Endothelial cell of umbilical vein (primary cell): ENCODE data around the gene NUP62. TPM values are rescaled to one million over a fixed set of nuclear protein-coding genes. Genes with fewer than 3 reads are reported as not detected.

Experiments
- BruUV-seq: library from RNA; stranded (reverse); fragments of 400-500 nt; replicated peaks from 2 replicates; lab custom pipeline; 2021; lab: Mats Ljungman, UMichigan
- CTCF ChIA-PET: fragments of 300-600, 350-600 bp; sonication (Branson Sonifier 250); formaldehyde crosslinking; loops from one replicate; lab custom pipeline; 2021; ENCODE audit warnings: antibody characterized with exemption, inconsistent platforms; lab: Charles Lee
- POLR2A ChIA-PET: fragments of 300-600, 350-600 bp; sonication (Branson Sonifier 250); formaldehyde crosslinking; loops from one replicate; lab custom pipeline; 2021; ENCODE audit warnings: antibody characterized with exemption, inconsistent platforms; lab: Charles Lee
- DNase-seq: peaks from one replicate; pipeline ENCODE4 v3.0.0-alpha.2; 2011; ENCODE audit warnings: low read depth, low spot score
- FAIRE-seq: peaks from 2 replicates; lab custom pipeline; 2011; peaks lifted over from hg19 to GRCh38; lab: Jason Lieb, UNC
- H2AFZ ChIP-seq: 2 replicates; pipeline ENCODE4 v1.6.0; 2012; ENCODE audit warnings: low read depth, low read length, control low read depth, inconsistent platforms
- H3K27ac ChIP-seq: 2 replicates; pipeline ENCODE4 v1.5.1; 2011; ENCODE audit warnings: low read depth, mild to moderate bottlenecking, control low read depth, low read length, moderate library complexity; ENCODE audit not compliant: insufficient read depth
- H3K27me3 ChIP-seq, 2 experiments: 2 replicates each; pipeline versions ENCODE4 v1.6.0 to v1.6.1; 2011; ENCODE audit warnings: low read length in 2 of 2, mixed read lengths in 1 of 2; ENCODE audit not compliant: control insufficient read depth in 2 of 2, insufficient read depth in 2 of 2
- H3K36me3 ChIP-seq, 2 experiments: 2 replicates in 1 of 2; 3 replicates in 1 of 2; pipeline ENCODE4 v1.5.1; 2011; ENCODE audit warnings: low read length in 2 of 2, mild to moderate bottlenecking in 1 of 2, moderate library complexity in 1 of 2; ENCODE audit not compliant: control insufficient read depth in 2 of 2, insufficient read depth in 2 of 2; ENCODE audit errors: extremely low read depth in 1 of 2
- H3K4me1 ChIP-seq: 3 replicates; pipeline ENCODE4 v1.5.1; 2011; ENCODE audit warnings: mild to moderate bottlenecking, low read length; ENCODE audit not compliant: control insufficient read depth, insufficient read depth; ENCODE audit errors: extremely low read depth
- H3K4me2 ChIP-seq: 2 replicates; pipeline ENCODE4 v1.6.1; 2011; ENCODE audit warnings: low read length, control low read depth, mixed read lengths; ENCODE audit not compliant: insufficient read depth
- H3K4me3 ChIP-seq, 3 experiments: fragments of 200-600 bp in 1 of 3; sonication (generic), shearing (Covaris generic) in 1 of 3; replicated peaks in 1 of 3; 2 replicates each; pipeline ENCODE4 v1.5.1; 2011 to 2016; ENCODE audit warnings: control low read depth in 3 of 3, low read length in 3 of 3, mild to moderate bottlenecking in 2 of 3, inconsistent platforms in 1 of 3, low read depth in 1 of 3, moderate library complexity in 1 of 3; ENCODE audit not compliant: insufficient read depth in 1 of 3
- H3K79me2 ChIP-seq: 2 replicates; pipeline ENCODE4 v1.6.0; 2012; ENCODE audit warnings: low read length, inconsistent platforms; ENCODE audit not compliant: control insufficient read depth, insufficient read depth
- H3K9ac ChIP-seq: replicated peaks from 2 replicates; pipeline ENCODE3; 2011; ENCODE audit warnings: low read length, control low read depth; ENCODE audit not compliant: insufficient read depth; ENCODE audit errors: extremely low read depth
- H3K9me1 ChIP-seq: replicated peaks from 3 replicates; pipeline ENCODE4 v1.6.0; 2011; ENCODE audit warnings: mild to moderate bottlenecking, low read length; ENCODE audit not compliant: control insufficient read depth, insufficient read depth; ENCODE audit errors: extremely low read depth
- H3K9me3 ChIP-seq: replicated peaks from 2 replicates; pipeline ENCODE4 v1.5.1; 2012; ENCODE audit warnings: low read length, inconsistent platforms; ENCODE audit not compliant: control insufficient read depth, insufficient read depth
- H4K20me1 ChIP-seq: replicated peaks from 2 replicates; pipeline ENCODE3; 2011; ENCODE audit warnings: mild to moderate bottlenecking, low read length; ENCODE audit not compliant: control insufficient read depth, insufficient read depth; ENCODE audit errors: extremely low read depth
- EZH2 ChIP-seq: IDR thresholded peaks from 2 replicates; pipeline ENCODE4 v1.6.1; 2012; ENCODE audit warnings: borderline replicate concordance, low read depth, mild to moderate bottlenecking, moderate library complexity, low read length, inconsistent platforms; ENCODE audit not compliant: severe bottlenecking
- FOS ChIP-seq: IDR thresholded peaks from 2 replicates; pipeline ENCODE4 v1.6.1; 2011; ENCODE audit warnings: mild to moderate bottlenecking, low read length, moderate library complexity, borderline replicate concordance; ENCODE audit not compliant: insufficient read depth
- GATA2 ChIP-seq: IDR thresholded peaks from 2 replicates; pipeline ENCODE4 v1.7.0; 2011; ENCODE audit warnings: low read depth, mild to moderate bottlenecking, moderate library complexity, mixed read lengths, low read length; ENCODE audit not compliant: insufficient read length, insufficient read depth
- JUN ChIP-seq: IDR thresholded peaks from 2 replicates; pipeline ENCODE4 v1.6.1; 2011; ENCODE audit warnings: borderline replicate concordance, low read depth; ENCODE audit not compliant: insufficient read length, insufficient read depth
- MAX ChIP-seq: IDR thresholded peaks from 2 replicates; pipeline ENCODE4 v1.6.1; 2011; ENCODE audit not compliant: insufficient read depth, insufficient read length
- MYC ChIP-seq: IDR thresholded peaks from one replicate; pipeline ENCODE4 v1.6.1; 2011; ENCODE audit warnings: mild to moderate bottlenecking, low read depth, low read length
- POLR2A ChIP-seq: IDR thresholded peaks from 2 replicates; pipeline ENCODE4 v1.6.1; 2012; ENCODE audit warnings: low read depth, mild to moderate bottlenecking, control low read depth, low read length
- POLR2AphosphoS5 ChIP-seq: IDR thresholded peaks from 2 replicates; pipeline ENCODE4 v1.6.1; 2012; ENCODE audit warnings: low read depth, mild to moderate bottlenecking, control low read depth, low read length, moderate library complexity; ENCODE audit not compliant: insufficient read depth
- dilution Hi-C: fragments of 300-500 bp; cut with MboI; formaldehyde crosslinking; loops from one replicate; pipeline ENCODE4 v1.15.0; 2019; ENCODE audit warnings: low sequenced_read_pairs; ENCODE audit not compliant: extremely low pct_ligation_motif_present
- intact Hi-C: fragments of 100-400 bp; cut with micrococcal nuclease; formaldehyde crosslinking; loops from one replicate; pipeline ENCODE4 v1.10.0; 2022
- polyA plus RNA-seq, 4 experiments: library from polyadenylated mRNA; depleted of rRNA in 3 of 4; stranded (reverse) in 3 of 4; unstranded in 1 of 4; fragments of >200 nt; gene quantifications; 2 replicates each; pipeline versions ENCODE4 v1.2.1 to v1.2.3, GENCODE V29; 2011 to 2012; ENCODE audit warnings: missing spikeins in 1 of 4
- total RNA-seq: library from RNA; stranded (reverse); gene quantifications from 2 replicates; pipeline ENCODE4 v1.2.3, GENCODE V29; 2021
- TF ChIP-seq, protein P1 (sequence below), 2 donors: IDR thresholded peaks; 1 replicate in 1 of 2; 2 replicates in 1 of 2; pipeline ENCODE4 v1.5.1; 2011; ENCODE audit warnings: low read length in 2 of 2, mild to moderate bottlenecking in 2 of 2, moderate library complexity in 2 of 2, control low read depth in 1 of 2, inconsistent platforms in 1 of 2, low read depth in 1 of 2; ENCODE audit not compliant: insufficient read depth in 1 of 2; ENCODE audit errors: extremely low read depth in 1 of 2

The NUP62 gene
- total and polyA plus RNA-seq, 2 donors (not counting 3 experiments of a cell fraction or from before 2014, with no cell fraction given), result 32.0 to 93.7 TPM

DNA sequence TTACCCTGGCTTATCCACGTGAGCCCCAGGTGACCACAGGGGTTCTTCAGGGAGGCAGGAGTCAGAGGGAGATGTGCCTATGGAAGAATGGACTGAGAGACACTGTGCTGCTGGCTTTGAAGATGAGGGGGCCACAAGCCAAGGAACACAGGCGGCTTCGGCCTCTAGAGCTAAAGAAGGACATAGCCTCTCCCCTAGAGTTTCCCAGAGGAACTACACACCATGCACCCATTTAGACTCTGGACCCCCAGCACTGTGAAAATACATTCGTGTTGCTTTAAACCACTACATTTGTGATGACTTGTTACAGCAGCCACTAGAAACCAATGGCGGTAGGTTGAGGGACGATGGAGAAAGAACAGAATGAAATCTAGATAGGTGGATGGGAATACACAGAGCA lies 14.0 kb downstream of the NUP62 start:
- H3K9ac ChIP-seq, result no peak overlapping the region
- H3K9me1 ChIP-seq, result no peaks in the 10 kb centered on the region
- no peak overlapping the region for H3K4me3 ChIP-seq
- no peak overlapping the region for H3K4me2 ChIP-seq
- ChIA-PET POLR2A (no interaction called here), CTCF (no interaction called here)
- intact Hi-C loops (no loop called here), dilution Hi-C loops (no loop called here)
- peaks cover 6 to 14% of the 10 kb centered on the region in 2 experiments for H3K36me3 ChIP-seq
- BruUV-seq, result no TSS peak
- DNase-seq (no peak), FAIRE-seq (no peak)
- no peaks in the 10 kb centered on the region for H3K27me3 ChIP-seq
- H3K27ac ChIP-seq, result no peak overlapping the region
- H4K20me1 ChIP-seq, result no peaks in the 10 kb centered on the region
- no peak overlapping the region for H2AFZ ChIP-seq
- H3K4me1 ChIP-seq, result no peaks in the 10 kb centered on the region
- H3K9me3 ChIP-seq, result no peaks in the 10 kb centered on the region
- H3K79me2 ChIP-seq, result peaks cover 38% of the 10 kb centered on the region
- TF ChIP-seq GATA2 (no peak), JUN (no peak)

DNA sequence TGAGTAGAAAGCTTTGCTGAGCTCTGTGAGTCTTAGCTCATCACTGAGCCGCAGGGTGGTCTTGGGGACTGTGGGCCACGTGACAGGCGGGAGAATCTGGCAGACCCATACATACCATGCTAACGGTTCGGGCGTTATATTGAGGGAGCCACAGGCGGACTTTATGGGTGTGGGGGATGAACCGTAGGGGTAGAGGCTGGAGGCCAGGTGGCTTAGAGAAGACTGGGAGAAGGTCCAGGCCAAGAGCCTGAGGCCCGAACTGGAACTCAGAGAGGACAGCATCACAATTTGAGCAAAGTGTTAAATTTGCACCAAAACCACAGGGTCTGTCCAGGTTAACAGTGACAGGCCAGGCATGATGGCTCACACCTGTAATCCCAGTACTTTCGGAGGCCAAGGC lies 15.6 kb downstream of the NUP62 start:
- Histone ChIP-seq H3K9me1 (no peaks in the 10 kb centered on the region), H3K9ac (no peak overlapping the region), H3K9me3 (no peaks in the 10 kb centered on the region), H4K20me1 (no peaks in the 10 kb centered on the region), H3K27ac (no peak overlapping the region), H3K79me2 (peaks cover 29% of the 10 kb centered on the region), H2AFZ (no peak overlapping the region), H3K27me3 (no peaks in the 10 kb centered on the region), H3K4me1 (no peaks in the 10 kb centered on the region), H3K4me3 (no peak overlapping the region), H3K36me3 (peaks cover 10 to 24% of the 10 kb centered on the region in 2 experiments), H3K4me2 (no peak overlapping the region)
- dilution Hi-C loops (no loop called here), intact Hi-C loops (no loop called here)
- POLR2A ChIA-PET, result no interaction called here
- no peak for FAIRE-seq
- CTCF ChIA-PET, result interaction anchor here (1.2 kb wide), 1 partner anchor 15 kb away, joined by 3 read pairs; the partner anchor contains the start of gene ATF5
- DNase-seq, result no peak
- no TSS peak for BruUV-seq
- TF ChIP-seq MYC (no peak), FOS (no peak), EZH2 (no peak), POLR2A (no peak), POLR2AphosphoS5 (no peak), MAX (no peak), JUN (no peak), GATA2 (no peak)
- TF ChIP-seq, protein P1, sequence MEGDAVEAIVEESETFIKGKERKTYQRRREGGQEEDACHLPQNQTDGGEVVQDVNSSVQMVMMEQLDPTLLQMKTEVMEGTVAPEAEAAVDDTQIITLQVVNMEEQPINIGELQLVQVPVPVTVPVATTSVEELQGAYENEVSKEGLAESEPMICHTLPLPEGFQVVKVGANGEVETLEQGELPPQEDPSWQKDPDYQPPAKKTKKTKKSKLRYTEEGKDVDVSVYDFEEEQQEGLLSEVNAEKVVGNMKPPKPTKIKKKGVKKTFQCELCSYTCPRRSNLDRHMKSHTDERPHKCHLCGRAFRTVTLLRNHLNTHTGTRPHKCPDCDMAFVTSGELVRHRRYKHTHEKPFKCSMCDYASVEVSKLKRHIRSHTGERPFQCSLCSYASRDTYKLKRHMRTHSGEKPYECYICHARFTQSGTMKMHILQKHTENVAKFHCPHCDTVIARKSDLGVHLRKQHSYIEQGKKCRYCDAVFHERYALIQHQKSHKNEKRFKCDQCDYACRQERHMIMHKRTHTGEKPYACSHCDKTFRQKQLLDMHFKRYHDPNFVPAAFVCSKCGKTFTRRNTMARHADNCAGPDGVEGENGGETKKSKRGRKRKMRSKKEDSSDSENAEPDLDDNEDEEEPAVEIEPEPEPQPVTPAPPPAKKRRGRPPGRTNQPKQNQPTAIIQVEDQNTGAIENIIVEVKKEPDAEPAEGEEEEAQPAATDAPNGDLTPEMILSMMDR (IDR thresholded peaks at IDR 0.05; ENCODE audit: extremely low read depth in 1 of 2, insufficient read depth in 1 of 2, low read depth in 1 of 2, low read length in 2 of 2), result no peak
